Nucleus accumbens (tissue), 56 donors: Measurements from ENCODE around the gene ADD2.

ENCODE experiments used
- DNase-seq, 56 donors: peaks; one replicate each; lab custom pipeline; 2025; lab: John Stamatoyannopoulos, UW

ADD2 gene

DNA sequence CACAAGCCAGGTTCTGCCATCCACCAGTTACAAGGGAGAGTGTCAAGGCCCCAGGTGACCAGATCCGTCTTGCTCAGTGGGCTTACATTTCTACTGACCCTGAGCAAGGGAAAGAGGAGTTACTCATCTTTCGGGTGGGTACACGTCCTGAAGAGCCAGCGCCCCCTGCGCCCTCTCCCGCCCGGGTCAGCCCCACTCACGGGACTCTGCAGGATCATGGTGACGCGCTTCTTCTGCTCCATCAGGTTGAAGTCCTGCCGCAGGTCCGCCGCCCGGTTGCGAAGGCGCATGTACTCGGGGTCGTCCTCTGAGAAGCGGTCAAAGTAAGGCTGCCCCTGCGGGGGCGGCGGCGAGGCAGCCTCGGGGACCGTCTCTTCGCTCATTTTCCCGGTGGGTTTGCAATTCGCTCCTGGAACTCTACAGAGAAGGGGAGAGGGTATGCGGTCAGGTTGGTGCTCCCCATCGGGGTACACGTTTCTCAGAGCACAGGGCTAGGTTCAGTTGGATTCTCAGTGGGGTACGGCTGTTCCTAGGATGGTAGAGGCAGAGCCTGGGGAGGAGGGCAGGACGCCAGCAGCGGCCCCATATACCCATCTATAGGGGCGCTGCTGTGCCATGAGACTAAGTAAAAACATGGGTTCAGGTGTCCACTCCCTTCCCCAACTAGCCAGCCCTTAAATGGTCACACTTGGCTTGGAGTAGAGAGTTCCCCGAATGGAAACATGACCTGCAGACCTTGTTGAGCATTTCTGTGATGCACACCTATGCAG lies 61.8 kb downstream of the ADD2 start:
- DNase-seq, result no peak

DNA sequence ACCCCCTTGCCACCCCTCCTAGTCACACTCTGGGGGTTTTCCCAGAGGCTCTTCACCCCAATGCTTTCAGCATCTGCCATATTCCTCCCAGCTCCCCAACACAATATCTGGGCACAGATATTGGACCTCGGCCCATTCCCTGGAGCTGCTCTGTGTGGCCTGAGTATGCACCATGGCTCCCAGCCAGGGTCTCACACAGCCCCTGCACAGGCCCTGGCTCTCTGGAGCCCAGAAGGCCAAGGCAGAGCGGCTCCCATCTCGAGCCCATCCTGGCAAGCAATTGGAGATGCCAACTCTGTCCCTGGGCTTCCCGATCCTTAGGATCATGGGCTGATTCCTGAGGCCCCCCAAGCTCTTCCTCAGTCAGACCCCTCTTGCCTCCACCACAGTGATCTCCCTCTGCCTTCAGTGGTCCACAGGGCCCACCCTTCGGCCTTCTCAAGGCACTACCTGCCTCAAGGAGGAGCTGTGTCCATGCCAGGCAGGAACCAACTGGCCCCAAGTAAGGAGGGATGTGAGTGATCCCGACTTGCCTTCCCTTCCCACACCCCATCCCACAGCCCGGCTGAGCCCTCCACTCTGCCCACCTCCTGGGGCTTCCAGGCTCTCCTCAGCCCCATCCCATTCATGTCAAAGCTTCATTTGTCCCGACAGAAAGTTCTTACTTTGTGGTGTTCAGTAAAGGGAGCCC lies 62.7 kb downstream of the ADD2 start:
- no peak for DNase-seq

DNA sequence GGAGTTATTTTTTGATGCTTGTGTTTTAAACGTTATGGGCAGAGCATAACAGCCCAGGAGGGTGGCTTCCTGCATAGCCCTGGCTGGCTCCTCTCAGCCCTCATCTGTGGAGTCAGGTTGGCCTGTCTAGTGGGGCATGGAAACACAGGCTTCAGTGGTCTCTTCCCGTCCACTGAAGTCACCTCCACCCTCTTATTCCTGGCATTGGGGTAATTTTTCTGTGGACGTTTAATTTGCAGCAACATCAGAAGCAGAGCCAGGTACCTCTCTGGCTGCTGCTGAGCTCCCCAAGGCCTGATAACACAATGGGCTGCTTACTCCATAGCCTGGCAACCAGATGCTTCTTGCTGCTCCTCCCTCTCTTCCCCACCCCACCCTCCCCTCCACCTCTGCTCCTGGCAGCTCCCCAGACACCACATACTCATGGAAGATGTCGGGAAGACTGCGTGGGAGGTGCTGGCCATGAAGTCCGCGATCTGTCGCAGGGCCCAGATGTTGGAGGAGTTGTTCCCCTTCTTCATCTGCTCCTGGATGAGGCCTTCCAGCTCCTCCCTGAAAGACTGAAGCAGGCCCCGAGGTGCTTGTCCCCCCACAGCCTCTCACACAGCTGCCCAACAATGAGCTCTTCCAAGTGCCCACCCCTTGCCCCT lies 64.0 kb downstream of the ADD2 start:
- DNase-seq, result peak in 1 of 56 donors; percentile 8

GRCh38 chr2:70702711-70703395 lies 65.1 kb downstream of the ADD2 start:
- no peak for DNase-seq

- no peak for DNase-seq
Observed at GRCh38 chr2:70698847-70699246, 69.2 kb downstream of the ADD2 start.

DNA sequence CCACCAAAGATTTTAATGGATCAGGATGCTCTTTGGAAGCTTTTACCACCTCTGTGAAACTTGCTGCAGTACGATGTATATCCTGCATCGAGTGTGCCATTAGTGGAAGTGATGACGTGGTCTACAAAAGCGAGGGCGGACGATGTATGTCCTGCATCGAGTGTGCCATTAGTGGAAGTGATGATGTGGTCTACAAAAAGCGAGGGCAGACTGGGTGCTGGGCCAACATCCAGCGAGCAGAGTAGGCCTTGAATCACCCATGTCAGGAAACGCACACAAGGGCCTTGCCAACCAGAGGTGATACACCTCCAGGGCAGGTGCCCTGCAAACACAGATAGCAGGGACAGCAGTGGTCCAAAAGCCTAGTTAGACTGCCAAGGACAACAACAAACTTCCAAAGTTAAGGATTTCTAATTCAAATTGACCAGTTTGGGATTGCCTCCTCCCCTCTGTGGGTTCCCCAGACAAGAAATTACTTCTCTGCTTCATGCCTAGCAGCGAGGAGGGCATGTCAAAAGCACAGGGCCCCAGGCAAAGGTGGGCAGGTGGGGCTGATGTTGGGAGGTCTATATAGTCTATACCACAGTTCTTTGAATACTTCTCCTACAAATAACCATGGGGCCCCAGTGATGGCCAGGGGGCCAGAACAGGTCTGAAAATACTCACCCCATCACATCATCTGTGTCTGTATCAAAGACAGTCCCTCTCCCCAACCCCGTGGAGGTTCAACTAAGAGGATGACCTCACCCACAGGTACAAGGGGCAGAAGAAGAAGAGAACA lies 70.2 kb downstream of the ADD2 start:
- DNase-seq, result no peak

- DNase-seq, result no peak
Observed at GRCh38 chr2:70696142-70696541, 71.9 kb downstream of the ADD2 start.

DNA sequence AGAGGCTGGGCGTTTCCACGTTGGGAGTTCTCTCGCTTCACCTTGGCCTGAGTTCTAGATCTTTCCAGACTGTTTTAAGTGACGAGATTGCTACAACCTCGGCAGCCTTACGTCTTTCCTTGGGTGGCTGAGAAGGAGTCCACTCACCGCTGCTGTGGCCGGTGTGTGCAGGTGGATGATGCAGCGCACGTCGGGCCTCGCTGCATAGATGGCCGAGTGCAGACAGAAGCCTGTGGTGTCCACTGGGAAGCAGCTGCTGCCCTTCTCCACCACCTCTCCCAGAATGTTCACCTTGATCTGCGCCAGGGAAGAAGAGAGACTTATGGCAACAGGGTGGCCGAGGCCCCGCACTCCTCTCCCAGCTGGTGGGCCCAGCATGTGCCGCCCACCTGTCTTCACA lies 75.7 kb downstream of the ADD2 start:
- no peak for DNase-seq

DNA sequence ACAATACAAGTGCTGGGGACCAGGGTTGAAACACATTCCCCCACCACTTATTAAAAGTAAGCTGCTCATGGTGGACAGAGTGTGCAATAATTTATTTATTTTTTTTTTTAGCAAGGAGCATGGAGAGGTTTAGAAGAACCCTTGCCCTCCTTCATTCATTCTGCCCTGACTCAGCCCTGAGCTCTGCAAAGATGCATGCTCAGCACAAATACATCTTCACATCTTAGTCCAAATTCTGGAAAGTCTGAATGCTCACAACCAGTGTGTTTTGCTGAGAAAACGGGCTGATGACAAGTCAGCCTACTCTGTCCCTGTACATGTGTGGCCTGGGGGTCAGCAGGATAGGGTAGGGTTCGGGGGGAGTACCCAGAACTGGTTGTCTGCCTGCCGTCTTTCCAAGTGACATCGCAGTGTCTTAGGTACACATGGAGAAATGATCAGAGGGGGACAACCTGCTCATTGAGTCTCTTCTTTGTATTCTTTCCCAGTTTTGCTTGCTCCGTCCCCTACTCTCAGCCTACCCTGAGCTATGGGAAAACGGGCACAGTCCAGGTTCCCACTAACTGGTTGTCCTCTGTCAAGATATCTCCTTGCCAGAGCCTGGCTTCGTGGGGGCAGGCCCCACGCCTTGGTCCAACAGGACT lies 76.4 kb downstream of the ADD2 start:
- no peak for DNase-seq

DNA sequence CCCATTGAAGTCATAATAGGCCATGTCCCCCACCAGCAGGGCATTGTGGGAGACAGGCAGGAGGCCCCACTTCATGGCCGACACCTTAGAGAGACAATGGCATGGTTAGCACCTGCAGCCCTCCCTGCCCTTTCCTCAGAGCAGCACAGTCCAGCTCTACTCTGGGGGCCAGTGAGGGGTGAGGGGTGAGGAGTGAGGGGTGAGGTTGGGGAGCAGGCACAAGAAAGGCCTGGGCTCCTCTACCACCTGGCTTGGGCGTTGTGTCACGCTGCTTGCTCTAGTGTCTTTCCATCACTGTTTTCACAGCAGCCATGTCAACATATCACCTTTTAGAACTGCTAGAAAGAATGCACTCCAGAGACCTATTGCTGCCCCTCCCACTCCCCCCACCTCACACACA lies 77.2 kb downstream of the ADD2 start:
- no peak for DNase-seq

DNA sequence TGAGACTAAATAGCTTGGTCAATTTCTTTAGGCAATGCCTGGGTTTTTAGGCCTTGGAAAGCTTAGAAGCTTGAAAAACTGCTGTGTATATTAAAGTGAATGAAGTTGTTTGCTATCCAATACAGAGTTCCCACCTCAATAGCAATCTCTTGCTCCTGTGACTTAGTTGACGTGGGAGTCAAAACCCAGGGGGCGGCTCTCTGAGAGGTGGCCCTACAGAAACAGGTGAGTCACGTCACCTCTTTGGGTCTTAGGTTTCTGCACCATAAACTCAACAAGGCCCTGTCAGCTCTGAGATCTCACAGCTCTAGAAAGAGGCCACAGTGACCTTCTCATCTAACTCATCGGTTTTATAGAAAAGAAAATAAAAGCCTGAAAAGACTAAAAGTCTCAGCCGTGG lies 79.6 kb downstream of the ADD2 start:
- peak in 20 of 56 donors; percentile 2 to 50 (median 22) for DNase-seq

DNA sequence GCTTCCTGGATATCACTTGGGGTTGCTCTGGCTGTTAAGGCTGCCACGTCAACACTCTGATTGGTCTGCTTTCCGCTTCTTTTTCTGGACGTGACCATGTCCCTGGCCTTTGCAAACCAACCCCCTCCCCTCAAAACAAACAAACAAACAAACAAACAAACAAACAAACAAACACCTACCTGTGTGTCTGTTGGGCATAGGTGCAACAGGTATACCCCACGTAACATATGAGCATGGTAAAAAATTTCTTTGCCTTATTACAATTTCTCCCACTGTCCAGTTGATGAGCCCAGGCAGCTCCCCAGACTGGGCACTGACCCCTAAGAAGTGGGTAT lies 80.6 kb downstream of the ADD2 start:
- no peak for DNase-seq

- peak in 1 of 56 donors; percentile 4 for DNase-seq
Observed at GRCh38 chr2:70686577-70687460, 81.2 kb downstream of the ADD2 start.

DNA sequence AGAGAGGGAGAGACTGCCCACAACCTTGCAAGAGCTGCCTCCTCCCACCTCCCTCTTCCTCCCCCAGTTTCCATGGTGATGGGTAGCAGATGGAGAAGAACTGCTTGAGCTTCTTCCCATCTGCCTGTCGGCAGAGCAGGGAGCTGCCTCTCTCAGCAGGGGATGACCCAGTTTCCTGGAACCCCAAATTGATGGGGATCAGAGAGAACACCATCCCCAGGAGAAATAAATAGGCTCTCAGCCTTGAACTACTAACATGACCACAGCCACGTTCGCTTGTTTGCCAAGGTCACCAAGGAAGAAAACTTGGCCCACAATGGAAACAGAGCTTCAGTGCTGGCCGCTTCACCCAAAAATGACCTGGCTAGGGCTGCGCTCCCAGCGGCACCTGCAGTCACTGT lies 82.2 kb downstream of the ADD2 start:
- DNase-seq, result peak in 31 of 56 donors; percentile 5 to 63 (median 23)

- no peak for DNase-seq
Observed at GRCh38 chr2:70684846-70685622, 83.0 kb downstream of the ADD2 start.

- DNase-seq, result no peak
Observed at GRCh38 chr2:70683455-70683854, 84.5 kb downstream of the ADD2 start.

- DNase-seq, result no peak
Observed at GRCh38 chr2:70680735-70681134, 87.3 kb downstream of the ADD2 start.

GRCh38 chr2:70679259-70679658 lies 88.7 kb downstream of the ADD2 start:
- DNase-seq, result no peak
